COLO829 (cell line): ENCODE results near the gene ZBTB22.
"Not testable (repeated sequence)": the region's sequence is repeated elsewhere in the genome, so short reads cannot be mapped to it uniquely, and the experiment has no call there.

Experiments
- DNase-seq: peaks from one replicate; pipeline ENCODE4 v3.0.0; 2012; ENCODE audit warnings: low spot score

Gene ZBTB22, protein sequence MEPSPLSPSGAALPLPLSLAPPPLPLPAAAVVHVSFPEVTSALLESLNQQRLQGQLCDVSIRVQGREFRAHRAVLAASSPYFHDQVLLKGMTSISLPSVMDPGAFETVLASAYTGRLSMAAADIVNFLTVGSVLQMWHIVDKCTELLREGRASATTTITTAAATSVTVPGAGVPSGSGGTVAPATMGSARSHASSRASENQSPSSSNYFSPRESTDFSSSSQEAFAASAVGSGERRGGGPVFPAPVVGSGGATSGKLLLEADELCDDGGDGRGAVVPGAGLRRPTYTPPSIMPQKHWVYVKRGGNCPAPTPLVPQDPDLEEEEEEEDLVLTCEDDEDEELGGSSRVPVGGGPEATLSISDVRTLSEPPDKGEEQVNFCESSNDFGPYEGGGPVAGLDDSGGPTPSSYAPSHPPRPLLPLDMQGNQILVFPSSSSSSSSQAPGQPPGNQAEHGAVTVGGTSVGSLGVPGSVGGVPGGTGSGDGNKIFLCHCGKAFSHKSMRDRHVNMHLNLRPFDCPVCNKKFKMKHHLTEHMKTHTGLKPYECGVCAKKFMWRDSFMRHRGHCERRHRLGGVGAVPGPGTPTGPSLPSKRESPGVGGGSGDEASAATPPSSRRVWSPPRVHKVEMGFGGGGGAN

DNA sequence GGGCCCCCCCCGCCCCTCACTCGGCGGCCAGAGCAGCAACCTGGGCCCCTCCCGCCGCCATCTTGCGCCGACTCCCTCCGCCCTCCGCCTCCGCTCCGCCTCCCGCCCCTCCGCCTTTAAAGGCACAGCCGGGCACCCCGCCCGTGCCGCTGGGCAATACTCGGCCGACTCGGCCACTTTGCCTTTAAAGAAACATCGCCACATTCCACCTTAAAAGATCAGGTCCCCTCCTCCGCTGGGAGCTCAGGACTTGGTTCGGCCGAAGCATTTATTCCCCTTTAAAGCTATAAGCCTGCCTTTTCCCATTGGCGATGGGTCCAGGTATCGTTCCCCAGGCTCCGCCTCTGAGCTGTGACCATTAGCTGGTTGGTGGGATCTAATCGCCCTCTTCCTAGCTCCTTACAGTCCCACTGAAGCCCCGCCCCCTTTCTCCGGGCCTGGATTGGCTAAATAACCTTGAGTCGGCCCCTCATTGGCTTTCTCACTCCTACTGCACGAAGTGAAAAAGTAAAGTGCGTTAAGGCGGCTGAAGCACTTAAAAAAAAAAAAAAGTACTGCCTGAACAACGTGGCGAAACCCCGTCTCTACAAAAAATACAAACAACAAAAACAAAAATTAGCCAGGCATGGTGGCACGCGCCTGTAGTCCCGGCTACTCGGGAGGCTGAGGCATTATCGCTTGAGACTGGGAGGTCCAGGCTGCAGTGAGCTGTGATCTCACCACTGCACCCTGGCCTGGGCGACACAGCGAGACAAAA, at the start of gene ZBTB22:
Gene ZBTB22, minus strand, starts transcription at position 76 of the 757 bp plus-strand sequence. CDS start 828 bp downstream, outside the sequence.
- DNase-seq, result peak; percentile 94

DNA sequence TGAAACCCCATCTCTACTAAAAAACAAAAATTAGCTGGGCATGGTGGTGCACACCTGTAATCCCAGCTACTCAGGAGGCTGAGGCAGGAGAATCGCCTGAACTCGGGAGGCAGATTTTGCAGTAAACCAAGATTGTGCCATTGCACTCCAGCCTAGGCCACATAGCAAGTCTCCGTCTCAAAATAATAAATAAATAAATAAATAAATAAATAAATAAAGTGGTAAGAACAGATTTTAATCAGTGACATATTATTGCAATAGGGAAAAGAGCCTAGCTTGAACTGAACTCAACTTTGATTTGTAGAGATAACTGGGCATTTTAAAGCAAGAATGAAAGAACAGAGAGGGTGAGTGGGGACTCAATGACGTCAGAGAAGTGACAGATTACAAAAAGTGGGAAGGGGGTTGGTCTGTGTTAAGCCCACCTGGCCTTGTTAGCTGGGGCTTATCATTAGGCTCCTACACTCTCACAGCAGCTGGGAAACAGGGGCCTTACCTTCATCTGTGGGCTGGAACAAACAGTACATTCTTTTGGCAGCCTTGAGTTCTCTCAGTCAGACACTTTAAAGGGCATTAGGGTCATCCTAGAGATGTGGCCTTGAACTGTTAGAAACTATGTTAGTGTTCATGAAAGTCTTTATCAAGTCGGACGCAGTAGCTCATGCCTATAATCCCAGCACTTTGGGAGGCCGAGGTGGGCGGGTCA, 49.6 kb upstream of the ZBTB22 start:
- DNase-seq, result no peak

DNA sequence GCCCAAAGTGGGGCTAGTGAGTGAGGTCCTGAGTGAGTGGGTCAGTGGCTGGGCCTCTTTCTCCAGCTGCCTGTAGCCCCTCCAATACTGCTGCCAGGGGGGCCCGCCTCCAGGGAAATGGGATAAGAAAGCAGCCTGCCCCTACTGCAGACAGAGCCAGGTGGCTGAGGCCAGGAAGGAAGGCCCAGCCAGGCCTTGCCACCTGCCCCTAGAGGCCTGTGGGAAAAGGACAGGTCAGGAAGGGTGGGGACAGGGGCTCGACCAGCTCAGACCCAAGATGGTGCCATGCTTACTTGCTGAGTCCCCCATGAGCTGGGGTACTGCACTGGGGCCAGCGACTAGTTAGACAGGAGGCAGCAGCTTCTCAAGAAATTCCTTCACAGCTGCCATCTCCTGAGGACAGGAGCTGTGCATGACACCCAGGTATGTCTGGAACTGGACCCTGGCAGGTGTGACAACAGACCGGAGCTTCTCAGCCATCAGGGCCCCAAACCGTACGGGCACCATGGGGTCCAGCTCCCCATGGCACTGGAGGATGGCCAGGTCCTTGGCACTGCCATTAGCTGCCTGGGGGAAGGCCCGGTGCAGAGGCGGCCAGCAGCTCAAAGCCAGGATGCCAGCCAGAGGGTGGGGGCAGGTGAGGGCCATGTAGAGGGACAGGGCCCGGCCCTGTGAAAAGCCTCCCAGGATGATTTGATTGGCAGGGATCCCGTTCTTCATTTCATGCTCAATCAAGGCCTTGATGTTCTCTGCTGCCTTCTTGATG, 47.8 kb upstream of the ZBTB22 start:
- not testable (repeated sequence) for DNase-seq

DNA sequence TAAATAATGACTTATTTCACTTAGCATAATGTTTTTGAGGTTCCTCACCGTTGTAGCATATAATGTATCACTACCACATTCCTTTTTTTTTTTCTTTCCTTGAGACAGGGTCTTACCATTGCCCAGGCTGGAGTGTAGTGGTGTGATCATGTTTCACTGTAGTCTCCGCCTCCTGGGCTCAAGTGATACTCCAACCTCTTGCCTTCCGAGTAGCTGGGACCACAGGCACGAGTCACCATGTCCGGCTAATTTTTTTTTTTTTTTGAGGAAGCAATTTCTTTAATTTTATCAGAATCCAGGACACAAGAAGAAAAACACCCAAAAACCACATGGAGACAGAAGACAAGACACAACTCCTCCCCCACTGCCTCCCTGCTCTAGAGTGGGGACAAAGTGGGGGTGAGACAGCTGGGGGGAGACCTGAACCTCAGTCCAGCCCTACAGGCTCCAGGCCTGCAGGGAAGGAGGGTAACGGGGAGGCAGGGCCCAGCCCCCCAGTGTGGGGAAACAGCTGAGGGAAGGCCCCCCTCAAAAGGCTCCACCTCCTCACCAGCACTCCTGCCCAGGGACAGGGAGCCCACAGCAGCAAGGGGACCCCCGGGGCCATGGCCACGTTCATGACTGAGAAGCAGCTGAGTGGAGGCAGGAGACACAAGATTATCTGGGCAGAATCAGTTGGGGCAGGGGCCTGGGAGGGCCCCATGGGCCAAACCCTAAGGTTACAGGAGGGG, 47.1 kb upstream of the ZBTB22 start:
- DNase-seq, result not testable (repeated sequence)

DNA sequence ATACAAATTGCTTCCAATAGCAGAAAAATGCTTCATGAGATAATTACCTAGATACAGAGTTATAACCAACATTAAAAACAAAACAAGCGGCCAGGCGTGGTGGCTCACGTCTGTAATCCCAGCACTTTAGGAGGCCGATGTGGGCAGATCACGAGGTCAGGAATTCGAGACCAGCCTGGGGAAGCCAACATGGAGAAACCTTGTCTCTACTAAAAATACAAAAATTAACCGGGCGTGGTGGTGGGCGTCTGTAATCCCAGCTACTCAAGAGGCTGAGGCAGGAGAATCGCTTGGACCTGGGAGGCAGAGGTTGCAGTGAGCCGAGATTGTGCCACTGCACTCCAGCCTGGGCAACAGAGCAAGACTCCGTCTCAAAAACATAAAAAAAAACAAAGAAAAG, 45.9 kb upstream of the ZBTB22 start:
- DNase-seq, result not testable (repeated sequence)

DNA sequence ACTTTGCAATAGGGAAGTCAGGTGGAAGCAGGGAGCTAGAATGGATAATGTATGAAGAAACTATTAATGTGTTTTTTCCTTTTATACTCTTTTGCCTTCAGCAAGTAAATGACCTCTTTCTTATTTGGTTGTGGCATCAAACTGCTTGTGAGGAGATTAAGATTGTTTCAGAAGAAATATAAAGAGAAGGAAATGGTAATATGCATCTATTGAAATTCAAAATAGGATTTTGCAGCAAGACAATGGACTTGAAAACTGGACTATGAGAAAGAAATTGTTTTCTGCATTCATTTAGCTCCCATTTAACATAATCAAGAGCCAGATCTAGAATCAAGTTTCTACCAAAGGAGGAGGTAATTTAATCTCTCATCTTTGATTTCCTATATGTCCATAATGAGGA, 41.8 kb upstream of the ZBTB22 start:
- no peak for DNase-seq

DNA sequence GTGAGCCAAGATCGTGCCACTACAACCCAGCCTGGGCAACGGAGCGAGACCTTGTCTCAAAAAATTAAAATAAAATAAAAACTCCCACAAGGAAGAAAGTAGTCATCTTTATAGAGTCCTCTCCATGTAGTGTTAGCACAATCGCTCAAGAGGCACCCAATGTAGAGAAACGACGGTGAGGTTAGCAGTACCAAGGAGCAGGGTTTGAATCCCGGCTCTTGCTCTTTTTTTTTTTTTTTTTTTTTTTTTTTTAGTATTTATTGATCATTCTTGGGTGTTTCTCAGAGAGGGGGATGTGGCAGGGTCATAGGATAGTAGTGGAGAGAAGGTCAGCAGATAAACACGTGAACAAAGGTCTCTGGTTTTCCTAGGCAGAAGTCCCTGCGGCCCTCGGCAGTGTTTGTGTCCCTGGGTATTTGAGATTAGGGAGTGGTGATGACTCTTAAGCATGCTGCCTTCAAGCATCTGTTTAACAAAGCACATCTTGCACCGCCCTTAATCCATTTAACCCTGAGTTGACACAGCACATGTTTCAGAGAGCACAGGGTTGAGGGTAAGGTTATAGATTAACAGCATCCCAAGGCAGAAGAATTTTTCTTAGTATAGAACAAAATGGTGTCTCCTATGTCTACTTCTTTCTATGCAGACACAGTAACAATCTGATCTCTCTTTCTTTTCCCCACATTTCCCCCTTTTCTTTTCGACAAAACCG, 39.8 kb upstream of the ZBTB22 start:
- not testable (repeated sequence) for DNase-seq

DNA sequence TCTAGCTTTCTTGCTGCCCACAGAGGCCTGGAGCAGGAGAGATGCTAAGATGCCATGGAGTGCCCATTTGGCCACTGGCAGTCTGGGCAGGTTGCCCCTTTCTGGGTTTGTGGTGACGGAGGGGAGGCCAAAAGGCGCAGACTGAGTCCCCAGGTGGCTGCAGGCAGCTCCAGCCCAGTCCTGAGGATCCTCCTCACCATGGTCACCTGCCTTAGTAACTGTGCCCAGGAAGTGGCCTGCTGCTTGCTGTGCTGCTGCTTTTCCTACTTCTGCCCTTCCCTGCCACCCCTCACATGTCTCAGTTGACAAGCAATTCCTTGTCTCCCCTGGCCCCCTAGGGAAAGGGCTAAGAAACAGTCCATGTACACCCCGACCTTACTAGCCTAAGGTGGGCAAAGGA, 38.8 kb upstream of the ZBTB22 start:
- no peak for DNase-seq

DNA sequence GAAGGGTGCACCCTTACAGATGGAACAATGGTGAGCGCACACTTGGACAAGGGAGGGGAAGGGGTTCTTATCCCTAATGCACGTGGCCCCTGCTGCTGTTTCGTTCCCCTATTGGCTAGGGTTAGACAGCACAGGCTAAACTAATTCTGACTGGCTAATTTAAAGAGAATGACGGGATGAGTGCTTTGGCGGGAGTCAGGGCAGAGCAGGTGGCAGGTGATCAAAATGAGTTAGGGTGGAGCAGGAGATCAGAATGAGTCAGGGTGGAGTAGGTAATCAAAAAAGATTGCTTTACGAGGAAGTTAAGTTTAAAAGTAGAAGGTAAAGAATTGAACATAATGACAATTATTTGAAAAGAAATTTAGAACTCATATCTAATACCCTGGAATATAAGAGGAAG, 38.3 kb upstream of the ZBTB22 start:
- not testable (repeated sequence) for DNase-seq

DNA sequence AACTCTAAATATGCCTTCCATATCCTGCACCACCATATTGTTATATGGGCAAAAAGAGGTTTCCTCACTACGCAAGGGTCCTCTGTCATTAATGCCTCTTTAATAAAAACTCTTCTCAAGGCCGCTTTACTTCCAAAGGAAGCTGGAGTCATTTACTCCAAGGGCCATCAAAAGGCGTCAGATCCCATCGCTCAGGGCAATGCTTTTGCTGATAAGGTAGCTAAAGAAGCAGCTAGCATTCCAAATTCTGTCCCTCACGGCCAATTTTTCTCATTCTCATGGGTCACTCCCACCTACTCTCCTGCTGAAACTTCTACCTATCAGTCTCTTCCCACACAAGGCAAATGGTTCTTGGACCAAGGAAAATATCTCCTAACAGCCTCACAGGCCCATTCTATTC, 30.3 kb upstream of the ZBTB22 start:
- DNase-seq, result no peak

DNA sequence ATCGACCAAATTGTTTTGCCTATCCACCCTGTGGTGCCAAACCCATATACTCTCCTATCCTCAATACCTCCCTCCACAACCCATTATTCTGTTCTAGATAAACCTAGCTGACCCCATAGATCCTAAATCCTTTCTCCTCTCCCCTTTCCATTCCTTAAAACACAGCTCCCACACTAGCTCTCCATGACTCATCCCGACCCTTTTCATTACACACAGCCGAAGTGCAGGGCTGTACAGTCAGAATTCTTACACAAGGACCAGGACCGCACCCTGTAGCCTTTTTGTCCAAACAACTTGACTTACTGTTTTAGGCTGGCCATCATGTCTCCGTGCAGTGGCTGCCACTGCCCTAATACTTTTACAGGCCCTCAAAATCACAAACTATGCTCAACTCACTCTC, 29.4 kb upstream of the ZBTB22 start:
- not testable (repeated sequence) for DNase-seq

DNA sequence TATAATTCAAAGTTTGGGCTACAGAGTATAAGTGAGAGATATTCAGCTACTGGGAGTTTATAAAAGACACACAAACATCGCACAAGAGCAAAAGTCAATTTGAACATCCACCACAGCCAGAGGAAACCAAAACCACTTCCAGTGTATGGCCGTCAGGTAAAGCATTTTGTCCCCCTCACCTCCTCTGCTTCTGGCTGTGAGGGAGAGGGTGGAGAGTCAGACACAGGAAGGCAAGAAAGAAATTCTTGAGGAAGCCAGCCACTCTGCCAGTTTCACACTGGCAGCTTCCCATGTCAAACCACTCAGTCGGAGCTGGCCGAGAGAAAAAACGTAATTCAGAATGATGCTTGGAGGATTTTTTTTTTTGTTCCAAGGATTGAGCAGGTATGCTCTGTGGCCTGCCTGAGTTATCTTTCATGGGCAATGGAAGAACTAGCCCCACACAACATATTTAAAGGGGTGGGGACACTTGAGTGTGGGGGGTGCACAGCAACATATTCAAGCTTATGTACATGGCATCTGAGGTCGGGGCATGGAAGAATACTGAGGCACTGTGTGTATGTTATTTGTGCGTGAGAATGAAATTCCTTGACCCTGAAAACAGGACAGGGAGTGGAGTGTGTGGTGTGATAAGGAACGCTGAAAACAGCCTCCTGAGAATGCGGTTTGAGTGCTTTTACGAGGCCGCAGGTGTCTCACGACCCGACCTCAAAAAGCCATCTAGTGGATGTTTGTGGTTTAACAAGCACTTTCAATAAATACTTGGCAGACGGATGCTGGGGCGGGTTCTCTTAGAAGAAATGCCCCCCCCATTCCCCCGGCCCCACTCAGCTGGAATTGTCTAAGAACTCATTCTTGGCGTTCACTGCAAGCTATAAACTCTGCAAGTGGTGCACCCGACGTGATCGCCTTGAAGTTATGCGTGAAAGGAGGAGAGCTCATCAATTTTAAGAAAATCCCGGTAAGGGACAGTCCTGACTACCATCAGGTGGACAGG, 27.5 kb upstream of the ZBTB22 start:
- peak; percentile 53 for DNase-seq

DNA sequence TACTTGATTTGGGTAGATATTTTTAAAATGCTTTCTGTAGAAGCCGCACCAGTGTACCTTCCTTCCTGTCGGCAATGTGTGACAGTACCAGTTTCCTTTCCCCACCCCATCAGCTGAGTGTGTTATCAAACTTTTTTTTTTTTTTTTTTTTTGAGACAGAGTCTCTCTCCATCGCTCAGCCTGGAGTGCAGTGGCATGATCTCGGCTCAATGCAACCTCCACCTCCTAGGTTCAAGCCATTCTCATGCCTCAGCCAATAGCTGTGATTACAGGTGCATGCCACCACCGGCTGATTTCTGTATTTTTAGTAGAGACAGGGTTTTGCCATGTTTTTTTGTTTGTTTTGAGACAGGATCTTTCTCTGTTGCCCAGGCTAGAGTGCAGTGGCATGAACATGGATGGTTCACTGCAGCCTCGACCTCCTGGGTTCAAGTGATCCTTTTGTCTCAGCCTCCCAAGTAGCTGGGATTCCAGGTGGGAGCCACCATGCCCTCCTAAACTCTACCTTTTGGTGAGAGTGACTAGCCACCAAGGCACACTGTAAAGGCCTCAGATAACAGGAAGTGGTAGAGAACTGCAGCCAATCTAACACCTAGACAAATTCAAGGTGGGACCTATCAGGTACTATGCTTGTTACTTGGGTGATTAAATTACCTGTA, 26.5 kb upstream of the ZBTB22 start:
- no peak for DNase-seq

DNA sequence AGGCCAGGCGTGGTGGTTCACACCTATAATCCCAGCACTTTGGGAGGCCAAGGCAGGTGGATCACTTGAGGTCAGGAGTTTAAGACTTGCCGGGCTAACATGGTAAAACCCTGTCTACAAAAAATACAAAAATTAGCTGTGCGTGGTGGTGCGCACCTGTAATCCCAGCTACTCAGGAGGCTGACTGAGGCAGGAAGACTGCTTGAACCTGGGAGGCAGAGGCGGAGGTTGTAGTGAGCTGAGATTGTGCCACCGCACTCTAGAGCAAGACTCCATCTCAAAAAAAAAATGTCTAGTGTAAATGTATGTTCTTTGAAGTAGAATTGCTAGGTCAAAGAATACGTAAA, 26.0 kb upstream of the ZBTB22 start:
- not testable (repeated sequence) for DNase-seq

DNA sequence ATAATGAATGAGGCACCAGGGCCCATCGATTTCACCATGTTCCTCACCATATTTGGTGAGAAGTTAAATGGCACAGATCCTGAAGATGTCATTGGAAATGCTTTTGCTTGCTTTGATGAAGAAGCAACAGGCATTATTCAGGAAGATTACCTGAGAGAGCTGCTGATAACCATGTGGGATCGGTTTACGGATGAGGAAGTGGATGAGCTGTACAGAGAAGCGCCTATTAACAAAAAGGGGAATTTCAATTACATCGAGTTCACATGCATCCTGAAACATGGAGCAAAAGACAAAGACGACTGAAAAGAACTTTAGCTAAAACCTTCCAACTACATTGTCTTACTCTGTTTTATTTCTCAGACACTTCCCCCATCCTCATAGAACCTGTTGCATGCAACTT, 21.6 kb upstream of the ZBTB22 start:
- DNase-seq, result no peak

DNA sequence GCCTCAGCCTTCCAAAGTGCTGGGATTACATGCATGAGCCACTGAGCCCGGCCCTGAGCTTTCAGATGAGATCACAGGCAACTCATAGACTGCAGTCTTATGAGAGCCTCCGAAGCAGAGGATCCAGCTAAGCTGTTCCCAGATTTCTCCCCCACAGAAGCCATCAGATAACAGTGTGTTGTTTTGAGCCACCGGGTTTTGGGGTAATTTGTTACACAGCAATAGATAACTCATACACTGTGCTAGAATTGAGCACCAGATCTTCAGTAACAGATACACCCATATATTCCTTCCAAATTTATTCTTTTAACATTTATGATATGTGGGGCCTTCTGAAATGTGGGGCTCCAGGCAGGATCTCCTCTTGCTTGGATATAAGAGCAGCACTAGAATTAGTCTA, 19.0 kb upstream of the ZBTB22 start:
- DNase-seq, result no peak

DNA sequence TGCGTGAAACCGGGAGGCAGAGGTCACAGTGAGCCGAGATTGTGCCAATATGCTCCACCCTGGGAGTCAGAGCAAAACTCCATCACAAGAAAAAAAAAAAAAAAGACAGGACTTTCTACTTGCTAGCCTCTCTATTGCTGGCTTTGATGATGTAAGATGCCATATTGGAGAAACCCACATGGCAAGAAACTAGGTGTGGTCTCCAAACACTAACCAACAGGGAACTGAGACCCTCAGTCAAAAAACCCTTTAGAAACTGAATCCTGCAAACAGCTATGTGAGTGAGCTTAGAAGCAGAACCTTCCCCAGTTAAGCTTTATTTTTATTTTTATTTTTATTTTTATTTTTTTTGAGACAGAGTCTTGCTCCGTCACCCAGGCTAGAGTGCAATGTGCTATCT, 18.4 kb upstream of the ZBTB22 start:
- no peak for DNase-seq

DNA sequence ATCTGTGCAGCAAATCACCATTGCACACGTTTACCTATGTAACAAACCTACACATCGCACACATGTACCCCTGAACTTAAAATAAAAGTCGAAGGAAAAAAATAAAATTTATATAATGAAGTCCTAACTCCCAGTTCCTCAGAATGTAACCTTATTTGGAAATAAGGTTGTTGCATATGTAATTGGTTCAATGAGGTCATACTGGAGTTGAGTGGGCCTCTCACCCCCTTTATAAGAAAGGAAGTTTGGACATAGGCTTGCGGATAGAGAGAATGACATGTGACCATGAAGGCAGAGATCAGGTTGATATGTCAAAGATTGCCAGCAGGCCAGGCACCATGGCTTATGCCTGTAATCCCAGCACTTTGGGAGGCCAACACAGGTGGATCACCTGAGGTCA, 16.1 kb upstream of the ZBTB22 start:
- no peak for DNase-seq
